ENCODE data around the gene R3HDM1.

GRCh38 chr2:135490376-135490775 lies 40.9 kb upstream of the R3HDM1 start:
- TF ChIP-seq, protein P1, sequence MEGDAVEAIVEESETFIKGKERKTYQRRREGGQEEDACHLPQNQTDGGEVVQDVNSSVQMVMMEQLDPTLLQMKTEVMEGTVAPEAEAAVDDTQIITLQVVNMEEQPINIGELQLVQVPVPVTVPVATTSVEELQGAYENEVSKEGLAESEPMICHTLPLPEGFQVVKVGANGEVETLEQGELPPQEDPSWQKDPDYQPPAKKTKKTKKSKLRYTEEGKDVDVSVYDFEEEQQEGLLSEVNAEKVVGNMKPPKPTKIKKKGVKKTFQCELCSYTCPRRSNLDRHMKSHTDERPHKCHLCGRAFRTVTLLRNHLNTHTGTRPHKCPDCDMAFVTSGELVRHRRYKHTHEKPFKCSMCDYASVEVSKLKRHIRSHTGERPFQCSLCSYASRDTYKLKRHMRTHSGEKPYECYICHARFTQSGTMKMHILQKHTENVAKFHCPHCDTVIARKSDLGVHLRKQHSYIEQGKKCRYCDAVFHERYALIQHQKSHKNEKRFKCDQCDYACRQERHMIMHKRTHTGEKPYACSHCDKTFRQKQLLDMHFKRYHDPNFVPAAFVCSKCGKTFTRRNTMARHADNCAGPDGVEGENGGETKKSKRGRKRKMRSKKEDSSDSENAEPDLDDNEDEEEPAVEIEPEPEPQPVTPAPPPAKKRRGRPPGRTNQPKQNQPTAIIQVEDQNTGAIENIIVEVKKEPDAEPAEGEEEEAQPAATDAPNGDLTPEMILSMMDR (IDR thresholded peaks at IDR 0.05), result no peak
- TF ChIP-seq EP300 (IDR thresholded peaks at IDR 0.05) (no peak), POLR2A (IDR thresholded peaks at IDR 0.05) (no peak)
